ENCODE results near the gene EPHB2. TPM values are rescaled to one million over a fixed set of nuclear protein-coding genes. Genes with fewer than 3 reads are reported as not detected.

Gene EPHB2
- total RNA-seq, 3 donors from 2014 or later, result 22.7 to 76.7 (median 70.8) TPM

DNA sequence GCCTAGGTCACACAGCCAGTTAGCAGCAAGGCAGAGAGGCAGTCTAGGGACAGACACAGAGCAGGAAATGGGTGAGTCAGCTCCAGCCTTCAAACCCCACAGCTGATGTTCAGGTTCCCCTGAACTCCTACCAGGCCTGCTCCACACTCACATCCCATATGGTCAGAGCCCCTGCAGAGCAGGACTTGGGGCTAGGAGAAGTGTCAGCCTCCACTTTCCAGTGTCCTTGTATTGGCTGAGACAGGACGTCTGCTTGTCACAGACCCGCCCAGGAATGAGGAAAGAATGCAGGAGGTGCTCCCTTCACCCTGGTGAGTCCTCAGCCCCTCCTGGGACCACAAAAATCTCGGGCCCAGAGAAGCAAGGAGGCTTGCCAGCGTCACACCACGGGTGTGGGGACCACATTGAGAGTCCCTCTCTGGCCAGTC lies 169.5 kb downstream of the EPHB2 start:
- Histone ChIP-seq H3K9me3 (no peaks in the 10 kb centered on the region), H3K4me3 (no peak overlapping the region), H3K4me1 (ENCODE audit: low read depth) (no peaks in the 10 kb centered on the region), H3K36me3 (ENCODE audit: low read depth) (no peaks in the 10 kb centered on the region)
- TF ChIP-seq, protein P1, sequence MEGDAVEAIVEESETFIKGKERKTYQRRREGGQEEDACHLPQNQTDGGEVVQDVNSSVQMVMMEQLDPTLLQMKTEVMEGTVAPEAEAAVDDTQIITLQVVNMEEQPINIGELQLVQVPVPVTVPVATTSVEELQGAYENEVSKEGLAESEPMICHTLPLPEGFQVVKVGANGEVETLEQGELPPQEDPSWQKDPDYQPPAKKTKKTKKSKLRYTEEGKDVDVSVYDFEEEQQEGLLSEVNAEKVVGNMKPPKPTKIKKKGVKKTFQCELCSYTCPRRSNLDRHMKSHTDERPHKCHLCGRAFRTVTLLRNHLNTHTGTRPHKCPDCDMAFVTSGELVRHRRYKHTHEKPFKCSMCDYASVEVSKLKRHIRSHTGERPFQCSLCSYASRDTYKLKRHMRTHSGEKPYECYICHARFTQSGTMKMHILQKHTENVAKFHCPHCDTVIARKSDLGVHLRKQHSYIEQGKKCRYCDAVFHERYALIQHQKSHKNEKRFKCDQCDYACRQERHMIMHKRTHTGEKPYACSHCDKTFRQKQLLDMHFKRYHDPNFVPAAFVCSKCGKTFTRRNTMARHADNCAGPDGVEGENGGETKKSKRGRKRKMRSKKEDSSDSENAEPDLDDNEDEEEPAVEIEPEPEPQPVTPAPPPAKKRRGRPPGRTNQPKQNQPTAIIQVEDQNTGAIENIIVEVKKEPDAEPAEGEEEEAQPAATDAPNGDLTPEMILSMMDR (IDR thresholded peaks at IDR 0.05), result no peak
- intact Hi-C loops (cut with DNase I, micrococcal nuclease), result no loop called here
- DNase-seq (no peak), ATAC-seq (peak; percentile 13)

DNA sequence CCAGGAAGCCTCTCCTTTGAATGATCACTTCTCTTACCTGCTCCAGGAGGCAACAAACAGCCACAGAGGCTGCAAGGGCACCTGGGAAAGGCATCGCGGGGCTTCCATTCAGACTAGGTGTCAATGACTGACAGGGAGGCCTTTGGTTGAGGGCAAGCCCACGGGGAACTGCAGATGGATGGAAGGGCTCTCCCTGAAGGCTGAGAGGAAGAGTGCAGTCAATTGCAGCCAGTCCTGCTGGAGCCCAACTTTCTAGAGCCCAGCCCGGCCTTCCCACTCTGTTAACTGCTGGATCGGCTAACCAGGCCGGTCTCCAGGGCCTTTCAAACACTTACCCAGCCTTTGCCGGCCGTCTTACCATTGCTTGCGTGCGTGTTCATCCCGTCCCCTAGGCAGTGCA lies 172.8 kb downstream of the EPHB2 start:
- H3K4me3 ChIP-seq, result no peak overlapping the region
- no peaks in the 10 kb centered on the region for H3K4me1 ChIP-seq (ENCODE audit: low read depth)
- TF ChIP-seq, protein P1 (IDR thresholded peaks at IDR 0.05), result no peak
- H3K36me3 ChIP-seq (ENCODE audit: low read depth), result no peaks in the 10 kb centered on the region
- H3K9me3 ChIP-seq, result no peaks in the 10 kb centered on the region
- intact Hi-C loops (cut with DNase I, micrococcal nuclease), result no loop called here
- ATAC-seq (no peak), DNase-seq (no peak)

DNA sequence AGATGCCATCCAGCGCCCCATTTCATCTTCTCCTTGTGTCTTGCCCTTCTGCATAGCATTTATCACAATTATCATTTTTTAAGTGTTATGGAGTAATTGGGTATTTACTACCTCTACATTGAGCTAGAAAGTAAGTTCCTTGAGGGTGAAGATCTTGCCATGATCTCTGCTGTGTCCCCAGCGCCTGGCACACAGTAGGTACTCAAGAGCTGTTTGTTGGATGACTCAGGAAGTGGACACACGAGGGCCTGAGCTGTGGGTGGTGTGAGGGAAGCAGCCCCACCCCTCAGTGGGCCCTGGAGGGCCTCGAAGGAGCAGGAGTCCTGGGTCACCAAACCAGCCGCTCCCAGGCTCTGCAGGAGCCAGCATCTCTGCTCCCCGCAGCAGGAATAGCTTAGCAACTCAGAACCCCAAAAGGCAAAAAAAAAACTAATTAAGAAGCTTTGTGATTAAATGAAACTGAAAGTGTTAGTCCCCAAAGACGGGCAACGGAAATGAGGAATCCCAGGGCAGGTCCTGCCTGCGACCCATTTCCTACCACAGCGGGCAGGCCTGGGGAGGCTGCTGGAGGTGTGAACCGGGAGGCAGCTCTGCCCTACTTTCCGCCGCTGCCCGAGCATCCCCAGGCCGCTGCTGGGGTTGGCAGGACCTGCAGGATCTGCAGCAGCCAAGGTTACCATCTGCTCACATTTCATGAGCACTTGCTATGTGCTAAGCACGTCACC lies 174.3 kb downstream of the EPHB2 start:
- Histone ChIP-seq H3K4me3 (no peak overlapping the region), H3K4me1 (ENCODE audit: low read depth) (no peaks in the 10 kb centered on the region), H3K36me3 (ENCODE audit: low read depth) (no peaks in the 10 kb centered on the region), H3K9me3 (no peaks in the 10 kb centered on the region)
- ATAC-seq (no peak), DNase-seq (no peak)
- TF ChIP-seq, protein P1 (IDR thresholded peaks at IDR 0.05), result no peak
- intact Hi-C loops (cut with DNase I, micrococcal nuclease), result no loop called here

DNA sequence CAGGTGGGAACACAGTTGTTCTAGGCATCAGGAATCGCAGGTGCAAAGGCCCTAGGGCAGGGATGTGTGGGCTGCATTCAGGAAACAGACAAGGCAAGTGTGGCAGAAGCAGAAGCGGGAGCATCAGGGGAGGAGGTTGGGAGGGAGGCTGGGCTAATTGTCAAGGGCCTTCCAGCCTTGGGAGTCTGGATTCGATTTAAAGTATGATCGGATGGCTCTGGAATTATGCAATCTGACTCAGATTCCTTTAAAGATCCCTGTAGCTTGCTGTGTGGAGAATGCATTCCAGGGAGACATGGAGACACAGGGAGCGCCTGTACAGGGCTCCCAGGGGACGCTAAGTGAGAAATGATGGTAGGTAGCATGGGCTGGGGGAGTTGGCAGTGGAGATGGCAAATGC lies 175.6 kb downstream of the EPHB2 start:
- Histone ChIP-seq H3K9me3 (no peaks in the 10 kb centered on the region), H3K36me3 (ENCODE audit: low read depth) (no peaks in the 10 kb centered on the region), H3K4me3 (no peak overlapping the region), H3K4me1 (ENCODE audit: low read depth) (no peaks in the 10 kb centered on the region)
- TF ChIP-seq, protein P1 (IDR thresholded peaks at IDR 0.05), result no peak
- intact Hi-C loops (cut with DNase I, micrococcal nuclease), result no loop called here
- ATAC-seq (no peak), DNase-seq (no peak)

DNA sequence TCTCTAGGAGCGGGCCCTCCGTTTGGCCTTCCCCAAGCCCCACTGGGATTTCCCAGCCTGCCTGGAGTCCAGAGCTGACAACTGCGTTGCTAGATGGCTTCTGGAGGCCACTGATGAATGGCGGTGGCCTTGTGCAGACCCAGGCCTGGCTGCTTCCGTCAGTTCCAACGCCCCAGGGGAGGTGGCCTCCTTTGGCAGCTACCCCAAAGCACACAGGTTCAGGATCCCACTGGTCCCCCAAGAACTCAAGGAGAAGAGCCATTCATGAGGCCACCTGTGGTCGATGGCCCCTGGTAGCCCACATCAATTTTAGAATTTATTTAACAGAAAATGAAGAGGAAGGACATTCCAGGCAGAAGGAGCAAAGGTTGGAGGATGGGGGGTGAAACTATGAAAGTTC lies 176.9 kb downstream of the EPHB2 start:
- ATAC-seq, result no peak
- intact Hi-C loops (cut with DNase I, micrococcal nuclease), result no loop called here
- TF ChIP-seq, protein P1 (IDR thresholded peaks at IDR 0.05), result no peak

More for the DNA sequence above, 176.9 kb downstream of the EPHB2 start:
- DNase-seq, result no peak
- no peak overlapping the region for H3K4me3 ChIP-seq
- no peaks in the 10 kb centered on the region for H3K36me3 ChIP-seq (ENCODE audit: low read depth)
- no peaks in the 10 kb centered on the region for H3K9me3 ChIP-seq
- no peaks in the 10 kb centered on the region for H3K4me1 ChIP-seq (ENCODE audit: low read depth)
